HG03064 (cell line): ENCODE measurements around the gene KRT86.

ENCODE experiments used
- ATAC-seq: cut with Tn5 transposase; IDR thresholded peaks from one replicate; pipeline ENCODE4 v1.9.1; 2021; ENCODE audit warnings: low read depth; ENCODE audit not compliant: unreplicated experiment

KRT86 gene

DNA sequence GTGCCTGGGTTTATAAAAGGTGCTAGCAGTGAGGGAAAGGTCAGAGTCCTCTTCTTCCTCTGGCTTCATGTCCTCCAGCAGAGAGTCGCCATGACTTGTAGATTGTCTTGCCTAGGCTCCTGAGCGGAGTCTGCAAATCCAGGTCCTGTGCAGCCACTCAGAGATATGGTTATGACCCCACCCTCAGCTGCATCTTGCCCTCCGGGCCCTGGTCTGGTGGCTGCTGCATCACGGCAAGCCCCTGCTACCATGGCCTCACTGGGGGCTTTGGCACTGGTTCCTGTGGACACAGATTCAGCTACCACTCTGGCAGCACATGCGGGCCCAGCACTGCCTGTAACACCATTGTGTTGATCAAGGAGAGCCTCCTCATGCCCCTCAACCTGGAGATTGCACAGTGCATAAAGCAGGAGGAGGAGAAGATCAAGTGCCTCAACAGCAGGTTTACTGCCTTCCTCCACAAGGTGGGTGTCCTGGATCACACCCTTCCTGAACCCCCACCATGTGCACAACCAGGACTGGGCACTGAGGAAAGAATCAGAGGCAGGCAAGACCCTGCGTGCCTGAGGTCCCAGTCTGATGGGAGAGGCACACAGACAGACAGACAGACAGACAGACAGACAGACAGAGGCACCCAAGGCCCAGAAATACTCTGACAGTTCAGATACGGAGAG is 10.5 kb upstream of the KRT86 start:
- ATAC-seq, result no peak

DNA sequence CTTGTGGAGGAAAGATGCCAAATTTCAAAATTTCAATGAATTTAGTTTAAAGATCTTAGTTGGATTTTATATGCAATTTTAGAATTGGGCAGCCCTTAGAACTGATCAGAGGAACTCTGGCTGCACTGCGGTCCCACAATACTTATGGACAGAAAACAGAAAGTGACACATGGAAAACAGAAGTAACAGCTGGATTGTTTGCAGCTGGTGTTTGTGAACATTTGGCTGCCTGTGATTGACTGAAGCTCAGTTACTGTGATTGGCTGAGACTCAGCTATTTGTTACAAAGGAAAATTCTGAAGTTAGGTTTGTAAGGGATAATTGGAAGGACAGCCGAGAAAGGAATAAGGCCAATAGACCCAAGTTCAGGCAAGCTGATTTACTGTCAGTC is 10.0 kb upstream of the KRT86 start:
- no peak for ATAC-seq

DNA sequence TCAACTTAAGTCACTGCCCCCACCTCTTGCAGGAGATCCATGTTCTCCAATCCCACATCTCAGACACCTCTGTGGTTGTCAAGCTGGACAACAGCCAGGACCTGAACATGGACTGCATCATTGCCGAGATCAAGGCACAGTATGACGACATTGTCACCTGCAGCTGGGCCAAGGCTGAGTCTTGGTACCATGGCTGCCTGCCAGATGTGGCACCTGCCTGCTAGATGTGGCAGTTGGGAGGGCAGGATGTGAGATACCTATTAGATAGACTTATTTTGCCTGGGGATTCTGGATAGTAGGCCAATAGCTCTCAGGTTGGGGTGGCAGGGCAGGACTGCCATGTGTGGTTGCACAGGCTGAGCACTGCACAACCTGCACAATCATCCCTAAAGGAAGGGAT is 7.9 kb upstream of the KRT86 start:
- no peak for ATAC-seq

DNA sequence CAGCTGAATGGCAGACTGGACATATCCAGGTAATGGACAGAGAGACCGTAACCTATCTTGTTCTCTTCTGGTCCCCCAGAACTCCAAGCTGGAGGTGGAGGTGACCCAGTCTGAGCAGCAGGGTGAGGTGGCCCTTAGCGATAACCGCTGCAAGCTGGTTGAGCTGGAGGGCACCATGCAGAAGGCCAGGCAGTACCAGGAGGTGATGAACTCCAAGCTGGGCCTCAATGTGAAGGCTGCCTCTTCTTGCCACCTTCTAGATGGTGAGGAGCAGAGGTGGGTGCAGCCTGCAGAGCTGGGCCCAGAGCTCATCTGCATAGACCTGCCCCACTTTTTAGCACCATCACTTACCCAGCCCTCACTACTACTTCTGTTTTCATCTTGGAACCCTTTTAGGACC is 7.2 kb upstream of the KRT86 start:
- ATAC-seq, result no peak

DNA sequence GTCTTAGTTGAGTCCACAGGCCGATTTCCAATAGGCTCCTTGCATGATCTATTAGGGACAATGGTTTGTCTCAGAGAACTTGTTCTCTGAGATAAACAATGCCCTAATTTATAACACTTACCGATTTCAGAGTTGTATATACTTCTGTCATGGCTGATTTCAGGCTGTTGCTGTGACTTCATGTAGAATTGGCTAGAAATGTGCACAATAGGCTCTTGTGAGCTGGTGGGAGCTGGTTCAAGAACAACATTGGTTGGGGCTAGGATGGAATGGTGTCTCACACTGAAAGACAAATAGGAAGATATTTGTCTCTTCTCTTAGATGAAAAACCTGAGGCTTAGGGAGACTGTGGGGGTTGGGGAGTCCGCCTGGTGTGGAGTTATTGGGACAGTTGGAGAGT is 6.7 kb upstream of the KRT86 start:
- no peak for ATAC-seq

DNA sequence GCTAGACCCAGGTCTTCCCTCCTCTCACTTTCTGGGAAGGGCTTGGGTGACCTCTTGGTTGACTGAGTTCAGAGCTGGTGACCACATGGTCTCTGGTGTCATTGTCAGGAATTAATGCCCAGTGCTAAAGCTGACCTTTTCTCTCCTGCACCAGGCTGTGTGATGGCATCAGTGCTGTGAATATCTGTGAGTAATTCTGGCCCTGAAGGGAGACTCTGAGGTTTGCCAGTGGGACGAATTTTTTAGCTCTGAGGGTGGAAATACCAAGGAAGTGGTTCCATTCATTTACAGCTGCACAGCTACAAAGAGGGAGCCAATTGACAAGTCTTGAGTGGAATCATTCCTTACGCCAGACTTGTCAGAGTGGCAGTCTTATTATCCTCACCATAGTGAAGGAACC is 6.2 kb upstream of the KRT86 start:
- no peak for ATAC-seq

DNA sequence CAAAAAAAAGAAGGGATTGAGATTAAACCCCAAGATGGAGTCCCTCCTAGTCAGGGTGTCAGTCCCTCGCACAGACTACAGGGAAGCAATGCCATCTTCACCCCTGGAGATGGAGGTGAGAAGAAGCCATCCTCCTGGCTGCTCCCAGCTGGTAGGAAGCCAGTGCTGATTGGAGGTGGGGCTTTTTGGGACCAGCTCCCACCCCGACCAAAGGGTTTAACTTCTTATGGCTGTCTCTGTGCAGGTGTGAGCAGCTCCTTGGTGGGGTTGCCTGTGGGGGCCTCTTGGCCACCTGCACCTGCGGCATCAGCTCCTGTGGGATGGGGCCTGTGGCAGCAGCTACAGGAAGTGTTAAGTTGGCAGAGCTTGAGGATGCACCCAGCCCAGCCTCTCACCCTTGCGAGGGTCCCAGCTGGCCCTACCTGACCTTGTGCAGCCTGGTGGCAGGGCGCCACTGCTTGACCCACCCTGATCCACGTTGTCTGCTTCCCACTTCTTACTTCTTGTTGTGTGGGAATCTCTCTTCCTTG is 3.8 kb upstream of the KRT86 start:
- no peak for ATAC-seq

DNA sequence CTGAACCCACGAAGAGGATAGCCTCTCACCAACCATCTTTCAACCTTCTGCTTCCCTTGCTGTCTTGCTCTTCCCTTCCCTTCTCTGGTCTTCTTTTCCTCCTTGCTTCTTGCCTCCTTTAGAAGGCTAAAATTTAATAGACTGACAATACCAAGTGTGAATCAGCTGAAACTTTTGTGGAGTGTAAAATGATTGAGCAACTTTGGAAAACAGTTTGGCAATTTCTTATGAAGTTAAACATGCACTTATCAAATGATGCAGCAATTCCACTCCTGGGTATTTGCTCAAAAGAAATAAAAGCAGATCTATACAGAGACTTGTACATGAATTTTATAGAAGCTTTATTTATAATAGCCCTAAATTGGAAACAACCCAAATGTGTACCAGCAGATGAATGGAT is 3.3 kb upstream of the KRT86 start:
- ATAC-seq, result no peak

DNA sequence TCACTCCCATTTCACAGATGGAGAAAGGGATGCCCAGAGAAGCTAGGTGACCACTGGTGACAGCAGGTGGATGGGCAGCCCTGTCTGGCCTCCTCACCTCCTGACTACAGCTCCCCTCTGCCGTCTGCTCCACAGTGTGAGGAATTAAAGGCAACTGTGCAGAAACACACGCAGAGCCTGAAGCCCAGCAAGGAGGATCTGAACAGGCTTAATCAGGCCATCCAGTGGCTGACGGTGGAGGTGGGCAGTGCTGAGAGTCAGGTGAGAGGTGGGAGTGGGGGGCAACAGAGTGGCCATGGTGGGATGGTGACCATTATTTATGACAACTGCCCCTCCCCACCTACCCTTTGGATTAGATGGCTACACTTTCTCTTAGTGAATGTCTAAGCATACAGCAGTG is 1.2 kb downstream of the KRT86 start:
- no peak for ATAC-seq

DNA sequence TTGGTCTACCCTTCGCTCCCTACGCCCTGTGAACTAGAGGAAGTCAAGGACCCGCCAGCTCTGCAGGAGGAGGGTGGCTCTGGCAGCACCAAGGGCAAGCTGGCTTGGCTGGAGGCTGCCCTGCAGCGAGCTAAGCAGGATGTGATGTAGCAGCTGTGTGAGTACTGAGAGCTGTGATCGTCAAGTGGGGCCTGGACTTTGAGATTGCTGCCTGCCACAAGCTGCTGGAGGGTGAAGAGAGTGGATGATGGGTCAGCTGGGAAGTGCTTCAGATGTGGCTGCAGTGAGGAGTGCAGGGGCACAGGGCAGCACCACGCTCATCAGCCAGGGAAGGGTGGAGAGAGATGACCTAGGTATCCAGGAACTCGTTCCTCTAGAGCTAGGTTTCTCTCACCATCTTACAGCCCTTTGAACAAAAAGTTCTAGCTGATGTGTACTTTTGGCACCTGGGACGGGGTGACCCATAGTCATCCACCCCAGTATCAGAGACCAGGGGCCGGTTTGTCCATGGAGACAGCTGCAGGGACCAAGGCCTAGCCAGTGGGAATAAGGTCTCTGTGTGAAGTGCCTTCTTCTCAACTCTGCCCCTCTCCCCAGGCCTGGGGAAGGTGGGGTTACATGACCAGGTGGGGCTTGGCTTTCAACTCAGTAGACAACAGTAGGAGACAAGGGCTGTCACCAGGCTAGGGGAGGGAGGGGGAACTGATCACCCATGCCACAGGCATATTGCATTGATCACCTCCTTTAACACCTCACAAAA is 3.2 kb downstream of the KRT86 start:
- ATAC-seq, result no peak

DNA sequence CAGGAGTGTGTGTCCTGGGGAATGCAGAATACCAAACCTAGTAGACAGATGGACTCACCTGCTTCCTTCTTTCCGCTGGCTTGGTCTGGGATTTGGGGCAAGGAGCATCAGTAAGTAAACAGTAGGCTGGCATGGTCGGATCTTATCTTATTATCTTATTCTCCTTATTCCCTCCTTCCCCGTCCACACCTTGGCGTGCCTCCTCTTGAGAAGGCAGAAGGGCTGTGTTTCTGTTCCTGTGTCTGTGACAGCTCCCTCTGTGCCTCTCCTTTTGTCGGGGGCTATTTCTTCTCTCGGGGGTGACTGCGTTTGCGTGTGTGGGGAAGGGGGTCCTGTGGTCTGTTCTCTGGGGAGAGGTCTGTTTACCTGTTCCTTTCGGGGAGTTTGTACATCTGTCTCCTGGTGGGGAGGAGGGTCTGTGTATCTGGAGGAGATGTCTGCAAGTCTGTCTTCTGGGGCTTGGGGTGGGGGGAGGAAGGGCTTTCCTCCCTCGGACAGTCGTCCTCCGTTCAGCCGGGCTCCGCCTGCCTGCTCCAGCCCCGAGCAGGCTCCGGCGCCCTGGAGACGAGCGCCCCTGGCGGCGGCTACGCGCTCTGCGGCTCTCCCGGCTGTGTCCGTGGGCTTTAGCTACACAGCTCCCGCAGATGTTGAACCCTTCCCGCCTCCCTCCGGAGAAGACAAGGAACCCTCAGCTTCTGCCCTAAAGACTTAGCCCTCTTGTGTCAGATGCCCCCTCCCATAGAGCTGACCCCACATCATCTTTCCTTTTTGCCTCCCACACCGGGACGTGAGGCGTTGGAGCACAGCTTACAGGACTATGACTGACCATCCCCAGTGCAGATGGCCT is 4.4 kb downstream of the KRT86 start:
- ATAC-seq, result no peak

DNA sequence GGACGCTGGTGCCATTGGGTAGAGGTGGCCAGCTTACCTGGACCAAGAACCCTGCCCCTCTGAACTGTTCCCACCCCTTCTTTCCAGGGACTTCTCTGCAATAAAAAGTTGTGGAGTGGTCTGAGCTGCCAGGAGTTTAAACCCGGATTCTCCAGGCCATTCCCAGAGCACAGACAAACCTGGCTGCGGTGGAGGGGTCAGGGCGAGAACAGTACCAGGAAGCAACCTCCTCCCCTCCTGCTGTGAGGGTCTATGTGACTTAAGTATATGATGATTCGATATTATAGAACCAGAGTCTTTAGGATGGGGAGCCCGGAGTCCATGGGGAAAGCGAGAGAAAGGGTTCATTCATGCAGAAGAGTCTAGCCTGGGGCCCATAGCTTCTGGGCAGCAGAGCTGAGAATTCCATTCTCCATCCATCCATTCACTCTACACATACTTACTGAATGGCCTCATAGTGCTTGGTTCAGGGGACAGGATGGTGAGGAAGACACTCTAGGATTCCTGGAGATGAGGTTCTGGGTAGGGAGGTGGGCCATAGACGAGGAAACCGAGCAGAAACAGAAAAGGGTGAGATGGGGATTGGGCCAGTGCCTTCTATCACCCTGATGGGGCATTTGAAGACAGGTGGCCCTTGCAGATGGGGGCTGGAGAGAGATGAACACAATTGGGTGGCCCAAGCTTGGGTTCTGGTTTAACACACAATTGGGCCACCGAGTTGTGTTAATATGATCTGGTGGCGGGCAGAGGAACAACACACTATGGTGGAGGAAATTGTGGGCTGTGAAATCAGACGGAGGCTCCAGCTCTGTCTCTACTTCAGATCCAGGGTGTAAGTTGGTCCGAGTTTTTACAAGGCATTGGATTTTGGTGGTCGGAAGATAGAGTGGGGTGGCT is 5.2 kb downstream of the KRT86 start:
- no peak for ATAC-seq

DNA sequence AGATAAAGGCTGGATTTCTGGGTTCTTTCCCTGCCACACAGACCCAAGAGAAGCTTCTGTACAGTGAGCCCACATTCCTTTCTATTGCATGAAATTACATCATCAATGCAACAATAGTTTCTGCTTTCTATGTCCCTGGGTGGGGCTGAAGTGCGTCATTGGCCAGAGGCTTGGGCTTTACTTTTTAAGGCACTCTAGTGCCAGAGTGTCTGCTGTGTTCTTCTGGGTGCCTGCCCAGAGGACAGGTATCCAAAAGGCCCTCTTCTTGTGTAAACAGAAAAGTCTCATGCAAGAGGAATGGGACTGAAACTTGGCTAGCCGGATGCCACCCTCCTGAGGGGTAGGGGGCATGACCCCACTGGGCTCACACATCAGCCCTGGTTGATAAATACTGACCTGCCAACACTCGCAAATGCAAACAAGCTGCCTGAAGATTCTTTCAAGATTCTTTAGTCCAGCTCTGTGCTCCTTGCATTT is 5.9 kb downstream of the KRT86 start:
- no peak for ATAC-seq

DNA sequence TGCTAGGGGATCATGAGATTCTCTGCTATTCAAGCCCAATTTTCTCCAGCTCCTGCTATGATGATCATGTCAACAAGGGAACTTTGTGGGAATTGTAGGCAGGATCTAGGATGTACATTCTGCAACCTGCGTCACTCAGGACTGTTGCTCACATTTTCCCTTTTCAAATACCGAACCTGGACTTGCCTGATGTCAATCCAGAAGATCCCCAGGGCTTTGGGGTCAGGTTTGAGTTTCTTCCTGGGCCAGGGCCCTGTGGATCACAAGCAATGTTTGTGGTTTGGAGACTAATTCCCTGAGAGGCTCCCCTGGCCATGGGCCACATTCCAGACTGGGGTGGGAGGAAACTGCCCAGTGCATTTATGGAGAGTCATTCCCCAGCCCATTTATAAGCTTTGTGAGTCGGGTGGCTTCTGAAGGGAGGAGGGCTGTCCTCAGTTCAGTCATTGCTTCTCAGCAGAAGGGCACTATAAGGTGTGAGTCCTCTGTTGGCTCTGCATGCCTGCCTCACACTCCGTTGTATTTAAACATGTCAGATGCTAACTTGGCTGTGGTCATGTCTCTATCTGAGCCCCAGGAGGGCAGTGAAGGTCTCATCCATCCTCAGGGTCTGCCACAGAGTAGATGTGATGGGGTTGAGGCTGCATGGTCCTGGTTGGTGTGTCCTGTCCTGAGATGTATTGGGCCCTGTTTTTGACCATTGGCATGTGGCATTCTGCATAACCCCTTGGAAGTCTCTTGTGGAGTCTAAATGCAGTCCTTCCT is 6.5 kb downstream of the KRT86 start:
- ATAC-seq, result no peak

DNA sequence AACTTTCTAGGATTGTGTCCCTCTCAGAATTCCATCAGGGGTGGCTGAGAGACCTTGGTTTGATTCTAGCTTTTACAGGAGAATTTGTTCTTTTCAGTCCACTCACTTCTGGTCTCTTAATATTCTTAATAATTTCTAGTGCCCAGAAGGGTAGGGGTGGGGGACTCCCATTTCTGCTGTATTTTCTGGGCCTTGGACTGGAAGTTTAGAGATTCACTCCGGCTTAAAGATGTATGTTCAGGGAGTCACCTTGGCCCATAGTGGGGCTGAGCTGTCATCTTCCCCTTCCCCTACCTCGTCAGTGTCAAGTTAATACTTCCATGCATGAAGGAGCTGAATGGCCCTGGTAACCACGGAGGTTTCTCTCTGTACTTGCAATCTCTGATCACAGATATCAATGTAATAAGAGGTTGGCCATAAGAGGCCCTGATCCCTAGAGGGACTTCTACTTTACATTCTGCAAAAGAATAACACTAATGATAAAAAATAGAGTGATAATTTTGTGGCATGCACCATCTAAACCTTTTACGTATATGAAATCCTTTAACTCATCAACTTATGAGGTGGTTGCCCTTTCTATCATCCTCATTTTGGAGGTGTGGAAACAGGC is 10.2 kb downstream of the KRT86 start:
- ATAC-seq, result no peak

DNA sequence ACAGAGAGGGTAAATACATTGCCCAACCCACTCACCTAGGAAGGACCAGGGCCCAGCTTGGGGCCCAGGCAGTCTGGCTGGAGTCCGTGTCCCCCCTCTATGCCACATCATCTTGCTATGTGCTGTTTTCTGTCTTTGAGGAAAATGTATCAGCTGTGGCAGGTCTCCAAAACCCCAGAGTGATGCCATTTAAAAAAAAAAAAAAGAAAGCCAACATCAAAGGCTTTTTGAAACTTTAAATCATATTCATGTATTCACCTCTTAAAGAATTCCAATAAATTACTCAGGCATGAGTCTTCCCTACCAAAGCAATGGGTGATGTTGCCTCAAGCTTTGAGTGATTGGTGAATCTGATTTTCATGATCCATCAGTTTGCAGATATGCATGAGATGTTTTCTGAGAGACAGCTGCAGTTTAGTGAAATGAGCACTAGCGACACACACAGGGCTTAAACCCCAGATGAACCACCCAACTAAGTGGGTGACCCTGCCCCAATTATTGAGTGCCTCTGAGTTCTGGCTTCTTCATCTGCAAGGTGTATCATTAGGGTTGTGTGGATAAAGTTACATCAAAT is 10.8 kb downstream of the KRT86 start:
- ATAC-seq, result no peak

DNA sequence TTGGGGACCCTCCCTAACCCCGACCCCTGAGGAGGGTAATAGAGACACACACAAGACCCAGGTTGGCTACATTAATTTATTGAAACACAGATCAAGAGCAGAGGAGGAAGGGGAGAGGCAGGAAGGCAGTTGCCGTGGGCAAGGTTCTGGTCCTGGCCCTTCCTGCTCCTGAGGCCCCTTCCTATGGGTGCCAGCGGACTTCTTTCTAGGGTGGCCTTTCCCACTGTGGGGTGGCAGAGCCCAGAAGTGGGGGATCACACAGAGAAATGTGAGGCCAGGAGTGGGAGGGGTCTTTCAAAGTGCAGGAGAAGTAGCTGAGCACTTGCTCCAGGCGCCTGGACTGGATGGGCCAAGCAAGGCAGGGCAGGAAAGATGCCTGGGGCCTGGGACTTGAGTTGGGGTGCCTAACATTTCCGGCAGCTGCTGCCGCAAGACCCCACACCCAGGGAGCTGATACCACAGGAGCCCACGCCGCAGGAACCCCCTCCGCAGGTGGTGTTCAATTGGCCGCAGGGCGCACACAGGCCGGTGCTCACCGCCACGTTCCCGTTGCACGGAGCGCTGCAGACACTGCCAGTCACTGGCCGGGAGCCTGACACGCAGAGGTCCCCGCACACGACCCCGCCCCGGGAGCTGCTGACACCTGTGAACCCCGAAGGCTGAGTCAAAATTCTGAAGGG is 11.5 kb downstream of the KRT86 start:
- no peak for ATAC-seq
